DMS 273 treated with DMSO at 0.1 percent for 48 hours (cell line): ENCODE results near the gene NOXA1.

Experiments
- DNase-seq: peaks from one replicate; lab custom pipeline; 2025; lab: John Stamatoyannopoulos, UW

NOXA1 gene

GRCh38 chr9:137427454-137428310 is 4.5 kb downstream of the NOXA1 start:
- DNase-seq = no peak

DNA sequence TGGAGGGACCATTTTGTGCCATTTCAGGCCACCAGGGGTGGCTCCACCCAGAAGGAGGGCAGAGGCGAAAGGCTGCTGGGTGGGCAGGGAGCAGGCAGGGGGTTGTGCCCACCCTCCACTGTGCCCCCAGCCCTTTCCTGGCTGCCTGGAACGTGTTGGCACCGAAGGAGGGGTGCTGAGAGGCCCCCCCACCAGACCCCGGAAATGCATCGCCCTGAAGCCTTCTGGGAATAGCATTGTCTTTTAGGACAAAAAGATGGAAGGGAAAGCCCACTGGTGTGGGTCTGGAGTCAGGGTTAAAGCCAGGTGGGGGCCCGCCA is 5.1 kb downstream of the NOXA1 start:
- no peak for DNase-seq

GRCh38 chr9:137428841-137429545 is 5.8 kb downstream of the NOXA1 start:
- no peak for DNase-seq

DNA sequence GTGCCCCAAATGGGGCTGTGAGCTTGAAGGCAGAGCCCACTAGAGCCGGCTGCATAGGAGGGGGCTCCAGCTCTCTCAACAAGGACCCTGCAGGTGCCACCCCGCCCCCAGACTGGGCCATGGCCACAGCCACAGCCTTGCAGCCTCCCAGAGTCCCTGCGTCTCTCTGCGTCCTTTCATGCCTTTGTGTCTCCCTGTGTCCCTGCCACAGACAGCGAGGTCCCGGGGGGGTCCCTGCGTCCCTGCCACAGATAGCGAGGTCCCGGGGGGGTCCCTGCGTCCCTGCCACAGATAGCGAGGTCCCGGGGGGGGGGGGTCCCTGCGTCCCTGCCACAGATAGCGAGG is 6.3 kb downstream of the NOXA1 start:
- no peak for DNase-seq

DNA sequence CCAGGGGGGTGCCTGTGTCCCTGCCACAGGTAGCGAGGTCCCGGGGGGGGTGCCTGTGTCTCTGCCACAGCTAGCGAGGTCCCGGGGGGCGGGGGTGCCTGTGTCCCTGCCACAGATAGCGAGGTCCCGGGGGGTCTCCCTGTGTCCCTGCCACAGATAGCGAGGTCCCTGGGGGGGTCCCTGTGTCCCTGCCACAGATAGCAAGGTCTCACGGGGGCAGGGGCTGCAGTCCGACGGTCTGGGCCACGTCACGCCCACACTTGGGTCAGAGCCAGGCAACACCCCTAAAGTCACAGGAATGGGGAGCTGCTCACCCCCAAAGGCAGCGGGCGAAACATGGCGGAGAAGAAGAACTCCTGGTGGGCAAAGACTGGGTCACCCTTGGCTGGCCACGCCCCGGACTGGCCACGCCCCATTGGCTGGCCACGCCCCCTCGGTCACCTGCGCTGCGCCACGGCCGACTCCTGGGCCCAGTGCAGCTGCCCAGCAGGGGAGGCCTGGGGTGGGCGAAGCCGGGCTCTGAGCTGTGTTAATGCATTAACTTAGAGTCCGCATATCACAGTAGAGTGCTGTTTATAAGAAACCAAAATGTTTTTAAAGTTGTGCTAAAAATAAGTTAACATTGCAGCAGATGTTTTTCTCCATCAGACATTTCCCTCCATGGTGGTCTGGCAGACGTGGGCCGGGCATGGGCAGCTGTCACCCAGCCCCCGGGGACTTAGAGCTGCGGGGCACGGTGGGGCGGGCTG is 7.0 kb downstream of the NOXA1 start:
- DNase-seq = no peak

- no peak for DNase-seq
Observed at GRCh38 chr9:137430723-137431415, 7.7 kb downstream of the NOXA1 start.

DNA sequence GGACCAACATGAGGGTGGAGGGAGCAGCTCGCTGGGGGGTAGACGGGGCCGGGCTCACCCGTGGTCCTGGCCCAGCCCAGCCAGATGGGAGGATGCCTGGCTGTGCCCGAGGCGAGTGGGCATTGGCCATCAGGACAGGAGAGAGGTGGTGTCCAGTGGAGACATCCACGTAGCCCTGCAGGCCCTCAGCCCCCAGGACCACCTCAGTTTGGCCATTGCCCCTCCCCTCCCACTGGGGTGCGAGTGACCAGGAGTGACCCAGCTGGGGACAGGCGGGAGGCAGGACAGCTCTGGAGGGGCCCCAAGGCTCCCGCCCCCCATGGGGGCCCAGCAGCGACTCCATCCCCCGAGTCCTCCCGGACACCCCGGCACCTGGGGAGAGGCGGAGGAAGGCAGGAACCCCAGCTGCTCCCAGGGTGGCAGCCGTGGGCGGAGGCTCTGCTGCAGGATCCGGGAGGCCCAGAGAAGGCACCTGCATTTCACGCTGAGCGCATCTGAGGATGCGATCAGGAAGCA is 8.3 kb downstream of the NOXA1 start:
- DNase-seq = no peak

DNA sequence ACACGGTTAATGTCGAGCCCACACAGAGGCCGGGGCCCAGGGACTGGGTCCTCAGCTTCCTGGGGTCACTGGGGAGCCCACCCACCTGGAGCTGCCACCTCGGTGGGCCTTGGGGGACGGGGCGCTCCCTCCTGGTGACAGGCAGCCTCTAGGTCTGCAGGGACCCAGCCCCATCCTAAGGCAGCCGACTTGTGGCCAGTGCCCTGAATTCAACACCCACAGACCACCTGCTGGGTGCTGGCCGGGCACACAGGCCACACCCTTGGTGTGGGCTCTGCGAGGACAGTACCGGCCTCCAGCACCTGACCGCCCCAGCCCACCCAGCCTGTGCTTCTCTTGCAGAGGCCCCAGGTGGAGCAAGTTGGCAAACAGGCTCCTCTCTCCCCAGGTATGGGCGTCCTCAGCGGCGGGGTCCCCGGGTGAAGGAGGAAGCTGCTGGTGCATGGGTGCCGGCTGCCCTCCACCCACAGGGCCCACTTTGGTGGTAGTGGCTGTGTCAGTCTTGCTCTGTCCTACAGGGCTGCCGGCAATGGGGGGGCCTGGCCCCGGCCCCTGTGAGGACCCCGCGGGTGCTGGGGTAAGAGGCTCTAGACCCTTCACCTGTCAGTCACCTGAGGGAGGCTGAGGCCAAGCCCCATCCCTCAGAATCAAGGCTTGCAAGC is 9.6 kb downstream of the NOXA1 start:
- no peak for DNase-seq

DNA sequence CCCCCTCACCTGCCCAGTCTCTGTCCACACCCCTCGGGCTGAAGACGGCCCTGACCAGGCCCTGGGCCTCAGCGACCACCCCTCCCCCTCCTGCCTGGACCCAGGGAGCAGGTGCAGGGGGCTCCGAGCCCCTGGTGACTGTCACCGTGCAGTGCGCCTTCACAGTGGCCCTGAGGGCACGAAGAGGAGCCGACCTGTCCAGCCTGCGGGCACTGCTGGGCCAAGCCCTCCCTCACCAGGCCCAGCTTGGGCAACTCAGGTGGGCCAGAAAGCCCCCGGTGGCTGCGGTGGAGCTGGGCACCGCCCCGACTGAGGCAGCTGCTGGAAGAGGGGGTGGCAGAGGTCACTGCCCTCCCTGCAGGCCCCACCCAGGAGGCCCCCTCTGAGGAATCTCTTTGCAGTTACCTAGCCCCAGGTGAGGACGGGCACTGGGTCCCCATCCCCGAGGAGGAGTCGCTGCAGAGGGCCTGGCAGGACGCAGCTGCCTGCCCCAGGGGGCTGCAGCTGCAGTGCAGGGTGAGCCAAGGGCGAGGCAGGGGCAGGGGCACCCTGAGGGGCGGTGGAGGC is 10.2 kb downstream of the NOXA1 start:
- DNase-seq = no peak

DNA sequence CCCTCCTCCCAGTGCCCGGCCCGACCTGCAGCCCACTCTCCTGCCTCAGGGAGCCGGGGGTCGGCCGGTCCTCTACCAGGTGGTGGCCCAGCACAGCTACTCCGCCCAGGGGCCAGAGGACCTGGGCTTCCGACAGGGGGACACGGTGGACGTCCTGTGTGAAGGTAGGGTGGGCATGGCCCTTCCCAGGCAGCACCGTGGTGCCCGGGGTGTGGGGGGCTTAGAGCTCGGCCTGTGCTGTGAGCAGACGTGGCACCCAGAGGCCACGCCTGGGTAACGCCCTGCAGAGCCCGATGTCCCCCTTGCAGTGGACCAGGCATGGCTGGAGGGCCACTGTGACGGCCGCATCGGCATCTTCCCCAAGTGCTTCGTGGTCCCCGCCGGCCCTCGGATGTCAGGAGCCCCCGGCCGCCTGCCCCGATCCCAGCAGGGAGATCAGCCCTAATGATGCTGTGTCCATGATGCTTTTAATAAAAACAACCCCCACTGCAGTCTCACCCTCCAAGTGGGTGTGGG is 10.8 kb downstream of the NOXA1 start:
- DNase-seq = no peak

- no peak for DNase-seq
Observed at GRCh38 chr9:137434498-137435380, 11.5 kb downstream of the NOXA1 start.

DNA sequence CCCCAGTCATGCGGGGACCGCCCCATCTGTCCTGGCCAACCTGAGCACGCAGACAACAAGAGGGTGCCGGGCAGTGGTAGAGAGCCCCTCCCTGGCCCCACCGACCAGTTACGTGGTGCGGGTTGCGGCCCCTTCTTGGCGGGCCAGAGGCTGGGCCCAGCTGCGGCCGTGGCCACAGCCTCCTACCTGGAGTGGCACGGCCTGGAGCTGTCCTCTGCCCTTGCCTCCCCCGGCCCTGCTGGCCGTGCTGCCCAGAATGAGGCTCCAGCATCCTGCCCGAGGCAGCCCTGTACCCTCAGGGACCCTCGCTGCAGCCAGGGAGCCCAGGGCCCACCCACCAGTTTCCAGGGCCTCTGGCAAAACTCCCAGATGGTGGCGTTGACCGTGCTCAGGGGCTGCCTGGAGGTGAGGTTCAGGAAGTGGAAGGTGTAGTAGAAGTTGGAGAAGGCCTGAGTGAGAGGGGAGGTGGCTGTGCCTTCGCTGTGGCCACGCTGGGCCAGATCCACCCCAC is 12.2 kb downstream of the NOXA1 start:
- no peak for DNase-seq

GRCh38 chr9:137435980-137436760 is 13.0 kb downstream of the NOXA1 start:
- no peak for DNase-seq

- no peak for DNase-seq
Observed at GRCh38 chr9:137436761-137437600, 13.8 kb downstream of the NOXA1 start.

GRCh38 chr9:137437691-137438590 is 14.7 kb downstream of the NOXA1 start:
- no peak for DNase-seq

GRCh38 chr9:137438591-137439157 is 15.5 kb downstream of the NOXA1 start:
- no peak for DNase-seq
